Measurements from ENCODE around the gene CCT6B. TPM values are rescaled to one million over a fixed set of nuclear protein-coding genes. Genes with fewer than 3 reads are reported as not detected.
"Not testable (repeated sequence)": the region's sequence is repeated elsewhere in the genome, so short reads cannot be mapped to it uniquely, and the experiment has no call there.

The CCT6B gene, protein sequence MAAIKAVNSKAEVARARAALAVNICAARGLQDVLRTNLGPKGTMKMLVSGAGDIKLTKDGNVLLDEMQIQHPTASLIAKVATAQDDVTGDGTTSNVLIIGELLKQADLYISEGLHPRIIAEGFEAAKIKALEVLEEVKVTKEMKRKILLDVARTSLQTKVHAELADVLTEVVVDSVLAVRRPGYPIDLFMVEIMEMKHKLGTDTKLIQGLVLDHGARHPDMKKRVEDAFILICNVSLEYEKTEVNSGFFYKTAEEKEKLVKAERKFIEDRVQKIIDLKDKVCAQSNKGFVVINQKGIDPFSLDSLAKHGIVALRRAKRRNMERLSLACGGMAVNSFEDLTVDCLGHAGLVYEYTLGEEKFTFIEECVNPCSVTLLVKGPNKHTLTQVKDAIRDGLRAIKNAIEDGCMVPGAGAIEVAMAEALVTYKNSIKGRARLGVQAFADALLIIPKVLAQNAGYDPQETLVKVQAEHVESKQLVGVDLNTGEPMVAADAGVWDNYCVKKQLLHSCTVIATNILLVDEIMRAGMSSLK
- 1 to 10 TPM in 1 of 2 experiments, under 1 TPM in 1; 0.95 to 1.6 TPM for total RNA-seq

DNA sequence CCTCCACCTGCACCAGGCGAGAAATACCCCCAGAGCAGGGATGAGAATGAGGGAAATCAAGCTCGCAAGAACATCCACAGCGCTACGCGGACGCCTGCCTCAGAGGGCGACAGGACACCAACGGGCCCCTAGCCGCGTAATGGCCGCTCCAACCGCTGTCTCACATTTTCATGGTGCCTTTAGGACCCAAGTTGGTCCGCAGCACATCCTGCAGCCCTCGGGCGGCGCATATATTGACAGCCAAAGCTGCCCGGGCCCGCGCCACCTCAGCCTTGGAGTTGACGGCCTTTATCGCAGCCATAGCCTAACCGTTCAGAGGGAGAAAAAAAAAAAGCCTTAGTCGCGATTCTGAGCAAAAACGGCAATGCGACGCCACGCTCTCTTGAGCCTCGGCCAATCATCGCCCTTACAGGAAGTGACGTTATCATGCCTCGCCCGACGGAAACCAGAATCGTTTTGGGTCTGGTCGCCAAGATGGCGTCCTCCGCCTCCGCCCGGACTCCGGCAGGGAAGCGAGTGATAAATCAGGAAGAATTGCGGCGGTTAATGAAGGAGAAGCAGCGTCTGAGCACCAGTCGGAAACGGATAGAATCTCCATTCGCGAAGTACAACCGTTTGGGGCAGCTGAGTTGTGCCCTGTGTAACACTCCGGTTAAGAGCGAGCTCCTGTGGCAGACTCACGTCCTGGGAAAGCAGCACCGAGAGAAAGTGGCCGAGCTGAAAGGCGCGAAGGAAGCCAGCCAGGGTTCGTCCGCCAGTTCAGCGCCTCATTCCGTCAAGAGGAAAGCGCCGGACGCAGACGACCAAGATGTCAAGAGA lies at the start of gene CCT6B, which contains the start of gene ZNF830:
Gene CCT6B (minus strand): TSS at position 368 of the 819 bp plus-strand sequence. CDS start 67 bp downstream, at position 301.
Gene ZNF830 (plus strand): TSS at position 448 of the 819 bp plus-strand sequence. CDS start 27 bp downstream, at position 475.
- H3K4me1 Mint-ChIP-seq: peaks cover 26% of the 10 kb centered on the region
- ChIA-PET CTCF (interaction anchor here (1.0 kb wide), 2 partner anchors 9 to 19 kb away, joined by 3 to 5 read pairs; partner anchors contain the start of gene LIG3), POLR2A (no interaction called here)
- ATAC-seq: peak; percentile 91
- no peaks in the 10 kb centered on the region for H3K27me3 Mint-ChIP-seq
- intact Hi-C loops (cut with DNase I, micrococcal nuclease): loop anchor here (1.0 to 10.0 kb wide), 11 partner anchors 19 to 1525 kb away; partner anchors contain the start of genes LIG3 (in 1 of the 2), RAD51D (in 1 of the 2), RFFL (in 1 of the 2) and TAF15 (in 1 of the 2)
- no peaks in the 10 kb centered on the region for H3K9me3 Mint-ChIP-seq (ENCODE audit: low read depth)
- H3K36me3 Mint-ChIP-seq (ENCODE audit: low read depth): peaks cover 25% of the 10 kb centered on the region
- peak within 1 kb of the TSS; percentile 99 for H3K4me3 Mint-ChIP-seq
- H3K27ac Mint-ChIP-seq: peak within 1 kb of the TSS; percentile 100
- DNase-seq: peak; percentile 95

DNA sequence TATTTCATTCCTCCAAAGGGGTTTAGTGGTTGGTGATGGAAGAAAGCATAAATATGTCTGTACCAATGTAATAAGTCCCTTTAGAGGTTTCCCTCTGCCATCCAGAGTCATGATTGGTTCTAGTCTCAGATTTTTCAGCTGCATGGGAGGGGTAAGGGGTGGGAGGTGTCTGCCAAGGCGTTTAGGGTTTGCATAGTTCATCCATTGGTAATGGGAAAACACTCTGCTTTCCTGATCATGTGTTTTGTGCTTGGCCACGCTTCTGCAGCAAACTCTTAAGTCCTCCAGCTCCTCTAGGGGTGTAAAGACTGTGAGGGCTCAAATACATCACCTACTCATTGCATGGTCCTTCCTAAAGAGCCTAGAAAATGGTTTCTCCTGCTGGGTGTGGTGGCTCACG lies 48.8 kb upstream of the CCT6B start:
- Mint-ChIP-seq H3K4me1 (no peaks in the 10 kb centered on the region), H3K27me3 (no peaks in the 10 kb centered on the region), H3K9me3 (ENCODE audit: low read depth) (no peaks in the 10 kb centered on the region), H3K27ac (no peak overlapping the region), H3K36me3 (ENCODE audit: low read depth) (peaks cover 24% of the 10 kb centered on the region), H3K4me3 (no peak overlapping the region)
- DNase-seq (no peak), ATAC-seq (no peak)
- ChIA-PET POLR2A (interaction anchor here (1.1 kb wide), 1 partner anchor 12 kb away, joined by 3 read pairs; no protein-coding TSS in a partner anchor), CTCF (interaction anchor here (0.6 to 2.6 kb wide), 8 partner anchors 11 to 738 kb away, joined by 3 to 15 read pairs (median 3); partner anchors contain the start of gene RAD51D)
- intact Hi-C loops (cut with DNase I, micrococcal nuclease): no loop called here

DNA sequence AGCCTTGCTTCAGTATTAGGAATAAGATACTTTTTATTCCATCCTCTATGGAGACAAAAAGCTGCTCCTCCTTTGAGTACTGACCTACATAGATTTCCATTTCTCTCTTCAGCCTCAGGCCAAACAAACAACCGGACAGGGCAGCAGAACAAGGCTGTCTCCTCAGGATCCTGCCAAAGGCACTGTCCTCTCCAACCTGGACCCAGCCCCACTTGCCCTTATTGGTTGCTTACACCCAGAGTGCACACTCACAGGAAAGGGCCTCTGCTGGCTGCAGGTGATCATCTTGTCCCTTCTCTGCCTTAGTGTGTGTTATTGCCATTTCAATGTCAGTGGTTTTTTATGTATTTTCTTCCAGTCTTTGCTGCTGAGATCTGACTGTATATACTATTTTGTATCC lies 45.7 kb upstream of the CCT6B start:
- H3K4me3 Mint-ChIP-seq: no peak overlapping the region
- DNase-seq (no peak), ATAC-seq (no peak)
- H3K36me3 Mint-ChIP-seq (ENCODE audit: low read depth): peaks cover 38% of the 10 kb centered on the region
- ChIA-PET POLR2A (no interaction called here), CTCF (no interaction called here)
- intact Hi-C loops (cut with DNase I, micrococcal nuclease): no loop called here
- peak overlapping the region; percentile 30 for H3K27ac Mint-ChIP-seq
- no peaks in the 10 kb centered on the region for H3K4me1 Mint-ChIP-seq
- H3K27me3 Mint-ChIP-seq: no peaks in the 10 kb centered on the region
- H3K9me3 Mint-ChIP-seq (ENCODE audit: low read depth): no peaks in the 10 kb centered on the region

DNA sequence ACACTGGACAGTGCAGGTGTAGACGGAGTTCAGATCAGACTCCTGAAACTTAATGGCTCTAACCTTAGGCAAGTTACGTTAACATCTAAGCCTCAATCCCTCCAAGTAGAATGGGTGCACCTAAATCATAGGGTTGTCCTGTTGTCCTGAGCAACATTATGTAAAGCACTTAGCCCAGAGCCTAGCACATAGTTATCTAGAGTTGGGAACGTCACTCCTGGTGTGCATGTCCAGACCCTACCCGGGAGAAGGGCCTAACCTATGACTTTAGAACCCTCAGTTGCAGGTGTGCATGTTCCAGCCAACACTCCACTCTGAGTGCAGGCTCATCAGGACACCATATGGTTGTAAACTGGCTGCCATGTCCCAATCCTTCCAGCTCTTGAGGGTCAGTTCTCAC lies 45.1 kb upstream of the CCT6B start:
- ATAC-seq: no peak
- CTCF ChIA-PET: no interaction called here
- DNase-seq: no peak
- Mint-ChIP-seq H3K27ac (no peak overlapping the region), H3K4me3 (no peak overlapping the region), H3K4me1 (no peaks in the 10 kb centered on the region), H3K9me3 (ENCODE audit: low read depth) (no peaks in the 10 kb centered on the region), H3K27me3 (no peaks in the 10 kb centered on the region), H3K36me3 (ENCODE audit: low read depth) (peaks cover 36% of the 10 kb centered on the region)
- POLR2A ChIA-PET: no interaction called here
- intact Hi-C loops (cut with DNase I, micrococcal nuclease): no loop called here

DNA sequence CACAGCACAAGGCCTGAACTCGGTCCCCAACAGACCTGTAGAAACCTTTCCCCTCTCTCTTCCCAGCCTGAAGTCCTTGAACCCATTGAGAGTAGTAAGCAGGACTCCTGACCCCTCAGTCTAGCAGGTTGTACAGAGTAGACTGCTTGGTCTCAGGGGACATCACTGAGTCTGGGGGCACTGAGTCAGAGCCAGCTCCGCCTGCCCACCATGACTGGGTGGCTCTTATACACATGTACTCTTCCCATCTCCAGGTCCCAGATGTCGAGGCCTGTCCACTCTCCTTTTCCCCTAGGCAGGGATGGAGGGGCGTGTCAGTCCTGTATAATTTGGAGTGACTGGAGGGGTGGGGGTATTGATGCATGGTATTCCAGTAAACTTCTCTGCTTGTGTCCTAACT lies 42.5 kb upstream of the CCT6B start:
- ATAC-seq (no peak), DNase-seq (no peak)
- Mint-ChIP-seq H3K27ac (no peak overlapping the region), H3K4me3 (no peak overlapping the region), H3K27me3 (no peaks in the 10 kb centered on the region), H3K4me1 (no peaks in the 10 kb centered on the region), H3K36me3 (ENCODE audit: low read depth) (peaks cover 38% of the 10 kb centered on the region), H3K9me3 (ENCODE audit: low read depth) (no peaks in the 10 kb centered on the region)
- intact Hi-C loops (cut with DNase I, micrococcal nuclease): no loop called here
- POLR2A ChIA-PET: no interaction called here
- CTCF ChIA-PET: interaction anchor here (1.4 kb wide), 1 partner anchor 115 kb away, joined by 3 read pairs; no protein-coding TSS in a partner anchor

DNA sequence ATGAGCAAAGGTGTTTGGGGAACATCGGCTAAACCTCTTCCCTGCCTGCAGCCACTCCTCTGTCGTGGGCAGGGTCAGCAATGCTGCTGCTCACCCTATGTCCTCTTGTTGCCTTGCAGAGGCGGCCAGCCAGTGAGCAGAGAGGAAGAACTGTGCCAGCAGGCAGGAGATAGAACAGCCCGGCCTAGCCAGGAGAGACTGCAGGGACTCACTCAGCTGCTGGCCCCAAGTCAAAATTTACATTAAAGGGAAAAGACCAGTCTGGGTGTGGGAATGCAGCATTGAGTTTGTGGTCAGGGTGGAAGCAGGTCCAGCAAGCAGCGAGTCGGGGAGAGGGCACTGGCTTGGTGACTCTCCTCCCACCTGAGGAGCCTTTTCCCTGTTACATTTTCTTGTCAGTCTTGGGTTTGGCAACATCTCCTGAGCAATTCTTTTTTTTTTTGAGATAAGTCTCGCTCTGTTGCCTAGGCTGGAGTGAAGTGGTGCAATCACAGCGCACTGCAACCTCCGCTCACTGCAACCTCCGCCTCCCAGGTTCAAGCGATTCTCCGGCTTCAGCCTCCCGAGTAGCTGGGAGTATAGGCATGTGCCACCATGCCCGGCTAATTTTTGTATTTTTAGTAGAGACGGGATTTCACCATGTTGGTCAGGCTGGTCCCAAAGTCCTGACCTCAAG lies 41.8 kb upstream of the CCT6B start:
- Mint-ChIP-seq H3K4me3 (no peak overlapping the region), H3K36me3 (ENCODE audit: low read depth) (peaks cover 37% of the 10 kb centered on the region), H3K27me3 (no peaks in the 10 kb centered on the region), H3K9me3 (ENCODE audit: low read depth) (no peaks in the 10 kb centered on the region), H3K4me1 (peaks cover 5% of the 10 kb centered on the region), H3K27ac (no peak overlapping the region)
- ATAC-seq (no peak), DNase-seq (no peak)
- intact Hi-C loops (cut with DNase I, micrococcal nuclease): no loop called here
- ChIA-PET CTCF (interaction anchor here (0.9 to 4.9 kb wide), 2 partner anchors 26 to 87 kb away, joined by 3 to 34 read pairs; no protein-coding TSS in a partner anchor), POLR2A (no interaction called here)

DNA sequence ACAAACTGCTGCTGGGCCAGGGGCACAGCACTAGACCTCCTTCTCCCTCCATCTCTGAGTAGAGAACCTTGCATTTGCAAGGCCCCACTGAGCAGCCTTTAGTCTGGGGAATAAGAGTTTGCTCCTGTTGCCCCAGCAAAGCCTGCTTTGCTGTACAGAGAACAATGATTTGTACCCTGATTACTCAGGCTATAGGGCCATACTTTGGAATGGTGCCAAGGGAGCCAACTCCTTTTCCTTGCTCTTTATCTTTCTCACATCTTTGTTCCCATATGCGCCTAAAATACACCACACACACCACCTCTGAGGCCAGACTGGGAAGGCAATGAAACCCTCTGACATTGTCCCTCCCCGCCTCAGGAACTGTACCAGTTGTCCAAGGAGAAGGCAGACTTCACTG lies 40.3 kb upstream of the CCT6B start:
- no peak overlapping the region for H3K4me3 Mint-ChIP-seq
- DNase-seq (no peak), ATAC-seq (no peak)
- intact Hi-C loops (cut with DNase I, micrococcal nuclease): no loop called here
- H3K4me1 Mint-ChIP-seq: peaks cover 6% of the 10 kb centered on the region
- POLR2A ChIA-PET: no interaction called here
- CTCF ChIA-PET: interaction anchor here (4.9 kb wide), 1 partner anchor 89 kb away, joined by 34 read pairs; no protein-coding TSS in a partner anchor
- H3K9me3 Mint-ChIP-seq (ENCODE audit: low read depth): no peaks in the 10 kb centered on the region
- peak overlapping the region; percentile 27 for H3K27ac Mint-ChIP-seq
- no peaks in the 10 kb centered on the region for H3K27me3 Mint-ChIP-seq
- H3K36me3 Mint-ChIP-seq (ENCODE audit: low read depth): peaks cover 37% of the 10 kb centered on the region

DNA sequence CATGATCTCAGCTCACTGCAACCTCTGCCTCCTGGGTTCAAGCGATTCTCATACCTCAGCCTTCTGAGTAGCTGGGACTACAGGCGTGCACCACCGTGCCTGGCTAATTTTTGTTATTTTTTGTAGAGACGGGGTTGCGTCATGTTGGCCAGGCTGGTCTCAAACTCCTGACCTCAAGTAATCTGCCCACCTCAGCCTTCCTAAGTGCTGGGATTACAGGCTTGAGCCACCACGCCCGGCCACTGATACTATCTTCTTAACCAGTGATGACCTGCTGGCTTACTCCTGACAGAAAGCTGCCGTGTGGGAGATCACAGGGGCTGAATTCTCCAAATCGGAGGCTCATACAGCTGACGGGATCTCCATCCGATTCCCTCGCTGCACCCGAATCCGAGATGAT lies 39.7 kb upstream of the CCT6B start:
- peaks cover 37% of the 10 kb centered on the region for H3K36me3 Mint-ChIP-seq (ENCODE audit: low read depth)
- CTCF ChIA-PET: interaction anchor here (0.7 to 4.9 kb wide), 5 partner anchors 62 to 260 kb away, joined by 3 to 34 read pairs (median 4); partner anchors contain the start of gene RFFL
- H3K9me3 Mint-ChIP-seq (ENCODE audit: low read depth); DNase-seq; H3K27ac Mint-ChIP-seq; H3K4me3 Mint-ChIP-seq; H3K4me1 Mint-ChIP-seq; H3K27me3 Mint-ChIP-seq; ATAC-seq; intact Hi-C loops (cut with DNase I, micrococcal nuclease): not testable (repeated sequence)
- POLR2A ChIA-PET: interaction anchor here (0.6 kb wide), 1 partner anchor 239 kb away, joined by 5 read pairs; no protein-coding TSS in a partner anchor

DNA sequence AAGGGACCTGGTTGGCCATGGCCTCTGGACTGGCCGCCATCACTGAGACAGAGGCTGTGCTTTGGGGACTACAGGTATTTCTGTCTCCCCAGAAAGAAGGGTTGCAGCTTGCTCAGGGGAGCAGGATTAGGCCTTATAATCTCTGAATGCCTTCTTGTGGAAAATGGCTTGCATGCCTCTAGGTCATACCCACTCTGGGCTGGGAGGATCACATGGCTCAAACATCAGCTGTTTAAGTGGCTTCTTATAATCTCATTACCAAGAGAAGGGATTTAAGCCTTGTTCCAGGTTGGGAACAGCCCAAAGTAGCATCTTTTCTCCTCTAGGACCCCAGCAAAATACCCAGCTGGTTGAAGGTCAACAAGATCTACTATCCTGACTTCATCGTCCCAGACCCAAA lies 38.2 kb upstream of the CCT6B start:
- POLR2A ChIA-PET: no interaction called here
- H3K4me3 Mint-ChIP-seq: no peak overlapping the region
- no peaks in the 10 kb centered on the region for H3K27me3 Mint-ChIP-seq
- intact Hi-C loops (cut with DNase I, micrococcal nuclease): loop anchor here in 1 of 2 experiments (10.0 kb wide), 1 partner anchor 745 kb away; no protein-coding TSS in a partner anchor
- no peak for ATAC-seq
- DNase-seq: no peak
- H3K27ac Mint-ChIP-seq: no peak overlapping the region
- H3K36me3 Mint-ChIP-seq (ENCODE audit: low read depth): peaks cover 40% of the 10 kb centered on the region
- peaks cover 6% of the 10 kb centered on the region for H3K4me1 Mint-ChIP-seq
- H3K9me3 Mint-ChIP-seq (ENCODE audit: low read depth): no peaks in the 10 kb centered on the region
- CTCF ChIA-PET: interaction anchor here (0.8 to 4.9 kb wide), 14 partner anchors 8 to 142 kb away, joined by 3 to 34 read pairs (median 4); partner anchors contain the start of genes RAD51D and RFFL

DNA sequence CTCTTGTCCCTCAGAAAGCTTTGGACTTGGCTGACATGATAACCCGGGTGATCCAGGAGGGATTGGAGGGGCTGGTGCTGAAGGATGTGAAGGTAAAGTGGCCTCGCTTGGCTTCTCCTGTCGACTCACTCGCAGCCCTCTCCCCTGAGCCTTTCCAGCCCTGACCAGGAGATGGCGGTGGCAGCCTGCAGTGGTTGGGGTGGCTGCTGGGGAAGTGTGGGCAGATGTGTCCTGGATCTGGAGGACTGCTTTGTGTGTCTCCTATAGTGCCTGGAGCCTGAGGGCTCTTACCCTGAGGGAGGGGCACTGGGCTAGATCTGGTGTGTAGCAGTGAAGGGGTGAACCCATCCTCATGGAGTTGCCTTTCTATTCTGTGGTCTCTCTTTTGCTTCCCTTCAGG lies 36.9 kb upstream of the CCT6B start:
- ATAC-seq: peak; percentile 100
- POLR2A ChIA-PET: no interaction called here
- H3K9me3 Mint-ChIP-seq (ENCODE audit: low read depth): no peaks in the 10 kb centered on the region

More for the DNA sequence above, 36.9 kb upstream of the CCT6B start:
- peak overlapping the region; percentile 51 for H3K27ac Mint-ChIP-seq
- peaks cover 36% of the 10 kb centered on the region for H3K36me3 Mint-ChIP-seq (ENCODE audit: low read depth)
- intact Hi-C loops (cut with DNase I, micrococcal nuclease): loop anchor here (1.0 to 10.0 kb wide), 3 partner anchors 91 to 747 kb away; partner anchors contain the start of gene RAD51D (in 2 of the 2)
- peak; percentile 89 for DNase-seq
- H3K4me3 Mint-ChIP-seq: no peak overlapping the region
- peaks cover 6% of the 10 kb centered on the region for H3K4me1 Mint-ChIP-seq
- H3K27me3 Mint-ChIP-seq: no peaks in the 10 kb centered on the region
- CTCF ChIA-PET: interaction anchor here (0.7 to 4.9 kb wide), 12 partner anchors 11 to 446 kb away, joined by 3 to 34 read pairs (median 4); partner anchors contain the start of genes RAD51D and RFFL

All from activated CD4-positive, alpha-beta T cell treated with anti-CD3 and anti-CD28 coated beads for 36 hours (primary cell).